ENCODE results near the gene ATPAF1. TPM values are rescaled to one million over a fixed set of nuclear protein-coding genes. Genes with fewer than 3 reads are reported as not detected.

Gene ATPAF1
- total and polyA plus RNA-seq, 9 of the 15 experiments (the other 6 are each of a cell fraction or from before 2014, with no cell fraction given), result 6.3 to 56.2 (median 27.4) TPM

DNA sequence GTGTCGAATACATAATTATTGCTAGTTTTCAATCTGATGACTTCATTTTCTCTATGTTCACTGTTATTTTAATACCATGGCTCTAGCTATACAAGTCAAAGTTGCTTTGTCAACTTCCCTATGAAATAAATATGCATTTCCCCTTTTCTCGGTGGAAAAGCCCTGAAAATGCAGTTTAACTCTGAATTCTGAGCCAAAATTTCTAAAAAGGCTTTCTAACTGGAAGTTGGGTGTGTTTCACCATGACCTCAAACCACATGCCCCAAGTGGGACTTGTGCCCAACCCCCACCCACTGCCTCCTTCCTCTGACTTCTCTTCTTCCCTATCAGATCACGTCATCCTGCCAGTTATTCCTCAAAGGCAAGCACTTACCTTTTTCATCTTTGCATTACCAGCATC lies 73.0 kb downstream of the ATPAF1 start:
- Histone ChIP-seq H3K9me3 (replicated peaks; ENCODE audit: control insufficient read depth, insufficient read depth, low read depth, low read length) (no peaks in the 10 kb centered on the region), H3K27ac (ENCODE audit: extremely low read depth, low read depth, low read length) (peak overlapping the region; percentile 23; the same call in 2 of the 3 replicates), H3K4me2 (ENCODE audit: insufficient read depth, low read length) (no peak overlapping the region), H3K4me1 (replicated peaks in 1 of 2; ENCODE audit: control insufficient read depth in 2 of 2, insufficient read depth in 2 of 2, low read length in 2 of 2) (peaks cover 11 to 21% of the 10 kb centered on the region in 2 experiments; a peak in 4 of 5 replicates), H2AFZ (ENCODE audit: low read depth, low read length) (no peak overlapping the region), H4K20me1 (replicated peaks; ENCODE audit: control insufficient read depth, insufficient read depth, low read length) (no peaks in the 10 kb centered on the region), H3K4me3 (no peak overlapping the region), H3K9ac (ENCODE audit: insufficient read depth in 1 of 2, low read depth in 2 of 2, low read length in 2 of 2) (no peak overlapping the region), H3K9me1 (ENCODE audit: control insufficient read depth, insufficient read depth, low read length) (no peaks in the 10 kb centered on the region), H3K36me3 (ENCODE audit: control insufficient read depth, insufficient read depth, low read length) (peaks cover 37% of the 10 kb centered on the region; the same call in 2 of the 3 replicates), H3K79me2 (ENCODE audit: control insufficient read depth, insufficient read depth, low read length) (peaks cover 2% of the 10 kb centered on the region; the same call in 2 of the 3 replicates), H3K27me3 (ENCODE audit: control insufficient read depth in 2 of 2, insufficient read depth in 2 of 2, low read length in 2 of 2) (no peaks in the 10 kb centered on the region)
- ATAC-seq (peak; percentile 56), FAIRE-seq (peak; percentile 23), DNase-seq (ENCODE audit: extremely low read depth in 1 of 4, low spot score in 3 of 4) (peak; percentile 45 to 58 (median 51))
- ChIA-PET POLR2A (interaction anchor here (1.1 to 1.3 kb wide), 2 partner anchors 8 to 9 kb away, joined by 3 read pairs; partner anchors contain the start of gene MKNK1), CTCF (ENCODE audit: low intra/inter-chr PET ratio) (no interaction called here)
- in situ Hi-C loops (cut with MboI), result no loop called here
- intact Hi-C loops (cut with micrococcal nuclease), result no loop called here
- BruUV-seq (replicated peaks), result no TSS peak
- 16% methylated on average over 3 of the region's 3 CpGs for WGBS (ENCODE audit: insufficient coverage, low coverage, missing lambda C conversion rate)
- TF ChIP-seq SMARCE1 (IDR thresholded peaks at IDR 0.05) (peak; percentile 27; the same call in 1 of the 2 replicates), BACH1 (tag; IDR thresholded peaks at IDR 0.05) (0 out of 2 replicates have a peak, but pooled peaks have one; percentile 33), MYBL2 (IDR thresholded peaks at IDR 0.05; ENCODE audit: low read depth) (no peak), MYBL2 (CRISPR knock-in tag; IDR thresholded peaks at IDR 0.05; ENCODE audit: borderline replicate concordance) (no peak), ZNF699 (CRISPR knock-in tag; IDR thresholded peaks at IDR 0.05; ENCODE audit: insufficient replicate concordance) (no peak), JUN (IDR thresholded peaks at IDR 0.05; ENCODE audit: borderline replicate concordance, low read depth, low read length) (0 out of 2 replicates have a peak, but pooled peaks have one; percentile 9), JUN (CRISPR knock-in tag; IDR thresholded peaks at IDR 0.05; ENCODE audit: borderline replicate concordance) (no peak), ELF2 (CRISPR knock-in tag; IDR thresholded peaks at IDR 0.05) (0 out of 2 replicates have a peak, but pooled peaks have one; percentile 20), RBBP5 (IDR thresholded peaks at IDR 0.05; ENCODE audit: borderline replicate concordance, insufficient read depth, low read length, poor library complexity, severe bottlenecking) (no peak), SRSF7 (optimal IDR thresholded peaks at IDR 0.05; ENCODE audit: low read depth, low read length) (no peak), ZNF175 (CRISPR knock-in tag; IDR thresholded peaks at IDR 0.05; ENCODE audit: low read depth) (no peak), HOXB6 (CRISPR knock-in tag; IDR thresholded peaks at IDR 0.05; ENCODE audit: borderline replicate concordance) (no peak), CREM (IDR thresholded peaks at IDR 0.05; ENCODE audit: low read depth) (peak; percentile 72), SP2 (IDR thresholded peaks at IDR 0.05; ENCODE audit: extremely low read depth, low read depth, low read length, poor library complexity, severe bottlenecking) (no peak), POLR2H (tag; IDR thresholded peaks at IDR 0.05; ENCODE audit: low read depth) (no peak)
- TF ChIP-seq, protein P1, sequence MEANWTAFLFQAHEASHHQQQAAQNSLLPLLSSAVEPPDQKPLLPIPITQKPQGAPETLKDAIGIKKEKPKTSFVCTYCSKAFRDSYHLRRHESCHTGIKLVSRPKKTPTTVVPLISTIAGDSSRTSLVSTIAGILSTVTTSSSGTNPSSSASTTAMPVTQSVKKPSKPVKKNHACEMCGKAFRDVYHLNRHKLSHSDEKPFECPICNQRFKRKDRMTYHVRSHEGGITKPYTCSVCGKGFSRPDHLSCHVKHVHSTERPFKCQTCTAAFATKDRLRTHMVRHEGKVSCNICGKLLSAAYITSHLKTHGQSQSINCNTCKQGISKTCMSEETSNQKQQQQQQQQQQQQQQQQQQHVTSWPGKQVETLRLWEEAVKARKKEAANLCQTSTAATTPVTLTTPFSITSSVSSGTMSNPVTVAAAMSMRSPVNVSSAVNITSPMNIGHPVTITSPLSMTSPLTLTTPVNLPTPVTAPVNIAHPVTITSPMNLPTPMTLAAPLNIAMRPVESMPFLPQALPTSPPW (CRISPR knock-in tag; IDR thresholded peaks at IDR 0.05), result peak; percentile 33; the same call in 1 of the 2 replicates
- TF ChIP-seq, protein P2, sequence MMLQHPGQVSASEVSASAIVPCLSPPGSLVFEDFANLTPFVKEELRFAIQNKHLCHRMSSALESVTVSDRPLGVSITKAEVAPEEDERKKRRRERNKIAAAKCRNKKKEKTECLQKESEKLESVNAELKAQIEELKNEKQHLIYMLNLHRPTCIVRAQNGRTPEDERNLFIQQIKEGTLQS (IDR thresholded peaks at IDR 0.05), result peak; percentile 71
- TF ChIP-seq, protein P2 (CRISPR knock-in tag; conservative IDR thresholded peaks at IDR 0.05), result no peak
- TF ChIP-seq, protein P3, sequence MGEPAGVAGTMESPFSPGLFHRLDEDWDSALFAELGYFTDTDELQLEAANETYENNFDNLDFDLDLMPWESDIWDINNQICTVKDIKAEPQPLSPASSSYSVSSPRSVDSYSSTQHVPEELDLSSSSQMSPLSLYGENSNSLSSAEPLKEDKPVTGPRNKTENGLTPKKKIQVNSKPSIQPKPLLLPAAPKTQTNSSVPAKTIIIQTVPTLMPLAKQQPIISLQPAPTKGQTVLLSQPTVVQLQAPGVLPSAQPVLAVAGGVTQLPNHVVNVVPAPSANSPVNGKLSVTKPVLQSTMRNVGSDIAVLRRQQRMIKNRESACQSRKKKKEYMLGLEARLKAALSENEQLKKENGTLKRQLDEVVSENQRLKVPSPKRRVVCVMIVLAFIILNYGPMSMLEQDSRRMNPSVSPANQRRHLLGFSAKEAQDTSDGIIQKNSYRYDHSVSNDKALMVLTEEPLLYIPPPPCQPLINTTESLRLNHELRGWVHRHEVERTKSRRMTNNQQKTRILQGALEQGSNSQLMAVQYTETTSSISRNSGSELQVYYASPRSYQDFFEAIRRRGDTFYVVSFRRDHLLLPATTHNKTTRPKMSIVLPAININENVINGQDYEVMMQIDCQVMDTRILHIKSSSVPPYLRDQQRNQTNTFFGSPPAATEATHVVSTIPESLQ (CRISPR knock-in tag; IDR thresholded peaks at IDR 0.05), result no peak

Measured in K562 (cell line).